Ishikawa (cell line): ENCODE results near the gene SC5D.

Experiments used
- CEBPB ChIP-seq: IDR thresholded peaks from 2 replicates; pipeline ENCODE4 v1.6.1; 2012
- CREB1 ChIP-seq: IDR thresholded peaks from 2 replicates; pipeline ENCODE4 v1.6.1; 2012; ENCODE audit warnings: low read depth
- EGR1 ChIP-seq: IDR thresholded peaks from 2 replicates; pipeline ENCODE4 v1.6.1; 2012
- EP300 ChIP-seq: IDR thresholded peaks from 2 replicates; pipeline ENCODE4 v1.6.1; 2012; ENCODE audit warnings: borderline replicate concordance
- FOXM1 ChIP-seq: IDR thresholded peaks from 2 replicates; pipeline ENCODE4 v1.6.1; 2012; ENCODE audit warnings: low read depth, borderline replicate concordance
- MAX ChIP-seq: IDR thresholded peaks from 2 replicates; pipeline ENCODE4 v1.6.1; 2012
- NFIC ChIP-seq: IDR thresholded peaks from 2 replicates; pipeline ENCODE4 v1.6.1; 2012
- RAD21 ChIP-seq: IDR thresholded peaks from 2 replicates; pipeline ENCODE4 v1.6.1; 2012; ENCODE audit warnings: low read depth
- REST ChIP-seq: IDR thresholded peaks from 2 replicates; pipeline ENCODE4 v1.6.1; 2012; ENCODE audit warnings: low read depth, mild to moderate bottlenecking
- TAF1 ChIP-seq: IDR thresholded peaks from 2 replicates; pipeline ENCODE4 v1.6.1; 2012; ENCODE audit warnings: low read depth, mild to moderate bottlenecking
- TCF12 ChIP-seq: IDR thresholded peaks from 2 replicates; pipeline ENCODE4 v1.6.1; 2012; ENCODE audit warnings: low read depth
- TEAD4 ChIP-seq: IDR thresholded peaks from 2 replicates; pipeline ENCODE4 v1.6.1; 2012
- USF1 ChIP-seq: IDR thresholded peaks from 2 replicates; pipeline ENCODE4 v1.6.1; 2012
- YY1 ChIP-seq: IDR thresholded peaks from 2 replicates; pipeline ENCODE4 v1.6.1; 2012; ENCODE audit warnings: low read depth
- ZBTB7A ChIP-seq: IDR thresholded peaks from 2 replicates; pipeline ENCODE4 v1.6.1; 2012; ENCODE audit warnings: low read depth

SC5D gene

GRCh38 chr11:121347813-121348212 lies 55.2 kb downstream of the SC5D start:
- no peak for TF ChIP-seq EP300
- no peak for TF ChIP-seq TAF1
- no peak for TF ChIP-seq CREB1
- no peak for TF ChIP-seq CEBPB
- TF ChIP-seq REST, result no peak
- TF ChIP-seq RAD21, result no peak
- TF ChIP-seq YY1, result no peak

- no peak for TF ChIP-seq YY1
- no peak for TF ChIP-seq CEBPB
- no peak for TF ChIP-seq ZBTB7A
- no peak for TF ChIP-seq TEAD4
These were observed 55.8 kb downstream of the SC5D start for GRCh38 chr11:121348220-121348875.

GRCh38 chr11:121349790-121350189 lies 57.2 kb downstream of the SC5D start:
- TF ChIP-seq TCF12, result no peak
- TF ChIP-seq FOXM1, result no peak
- no peak for TF ChIP-seq NFIC
- no peak for TF ChIP-seq YY1
- no peak for TF ChIP-seq ZBTB7A
- TF ChIP-seq TEAD4, result no peak
- TF ChIP-seq TAF1, result no peak
- no peak for TF ChIP-seq EP300
- no peak for TF ChIP-seq REST
- no peak for TF ChIP-seq CEBPB
- no peak for TF ChIP-seq RAD21
- TF ChIP-seq EGR1, result no peak
- TF ChIP-seq CREB1, result no peak
- no peak for TF ChIP-seq USF1
- no peak for TF ChIP-seq MAX

GRCh38 chr11:121350314-121351082 lies 57.9 kb downstream of the SC5D start:
- no peak for TF ChIP-seq FOXM1
- no peak for TF ChIP-seq NFIC
- TF ChIP-seq YY1, result no peak
- no peak for TF ChIP-seq EGR1
- peak; percentile 57 for TF ChIP-seq CEBPB
- TF ChIP-seq TEAD4, result no peak

GRCh38 chr11:121351083-121351630 lies 58.6 kb downstream of the SC5D start:
- TF ChIP-seq CEBPB (no peak), NFIC (no peak), RAD21 (no peak), YY1 (no peak), MAX (no peak), USF1 (no peak), TAF1 (no peak), EP300 (no peak), TCF12 (no peak), CREB1 (no peak), ZBTB7A (no peak), REST (no peak), FOXM1 (no peak), TEAD4 (no peak), EGR1 (no peak)
